Ureter (tissue), 1 donor: ENCODE results near the gene MMD2. TPM values are rescaled to one million over a fixed set of nuclear protein-coding genes. Genes with fewer than 3 reads are reported as not detected.
A peak's percentile ranks its signal among the peaks of the same experiment; 100 is the strongest.
"Not testable (repeated sequence)": the region's sequence is repeated elsewhere in the genome, so short reads cannot be mapped to it uniquely, and the experiment has no call there.

ENCODE experiments used
- DNase-seq: peaks from one replicate; pipeline ENCODE4 v3.0.0-alpha.2; 2020; ENCODE audit warnings: low spot score
- total RNA-seq: library from RNA; stranded (reverse); gene quantifications from one replicate; pipeline ENCODE4 v1.2.4, GENCODE V29; 2023
- donor health status: DM: yes; HTN: yes; CAD: no.

The MMD2 gene
- total RNA-seq, 1 donor from 2014 or later: not detected

- DNase-seq: no peak
These were observed 64.5 kb downstream of the MMD2 start for GRCh38 chr7:4894482-4894881.

DNA sequence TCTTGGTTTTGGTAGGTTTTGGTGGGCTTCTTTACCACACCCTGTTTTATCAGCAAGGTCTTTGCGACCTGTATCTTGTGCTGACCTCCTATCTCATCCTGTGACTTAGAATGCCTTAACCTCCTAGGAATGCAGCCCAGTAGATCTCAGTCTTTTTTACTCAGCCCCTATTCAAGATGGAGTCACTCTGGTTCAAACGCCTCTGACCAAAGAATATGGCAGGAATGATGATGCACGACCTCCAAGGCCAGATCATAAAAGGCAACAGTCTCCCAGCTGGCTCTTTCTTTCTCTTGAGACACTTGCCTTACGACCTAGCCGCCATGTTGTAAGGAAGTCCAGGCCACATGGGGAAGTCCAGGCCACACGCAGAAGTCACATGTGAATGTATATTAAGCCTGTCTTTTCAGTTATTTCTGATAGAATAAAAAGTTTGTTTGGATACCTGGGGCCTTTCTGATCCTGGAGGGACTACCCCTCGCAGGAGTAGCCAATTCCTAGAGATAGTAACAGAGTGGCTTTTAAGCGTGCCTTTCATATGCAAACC lies 65.0 kb downstream of the MMD2 start:
- no peak for DNase-seq

DNA sequence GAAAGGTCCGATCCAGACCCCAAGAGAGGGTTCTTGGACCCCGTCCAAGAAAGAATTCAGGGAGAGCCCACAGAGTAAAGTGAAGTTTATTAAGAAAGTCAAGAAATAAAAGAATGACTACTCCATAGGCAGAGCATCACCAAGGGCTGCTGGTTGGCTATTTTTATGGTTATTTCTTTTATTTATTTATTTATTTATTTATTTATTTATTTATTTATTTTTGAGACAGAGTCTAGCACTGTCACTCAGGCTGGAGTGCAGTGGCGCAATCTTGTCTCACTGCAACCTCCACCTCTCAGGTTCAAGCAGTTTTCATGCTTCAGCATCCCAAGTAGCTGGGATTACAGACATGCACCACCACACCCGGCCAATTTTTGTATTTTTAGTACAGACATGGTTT lies 65.8 kb downstream of the MMD2 start:
- DNase-seq: not testable (repeated sequence)

DNA sequence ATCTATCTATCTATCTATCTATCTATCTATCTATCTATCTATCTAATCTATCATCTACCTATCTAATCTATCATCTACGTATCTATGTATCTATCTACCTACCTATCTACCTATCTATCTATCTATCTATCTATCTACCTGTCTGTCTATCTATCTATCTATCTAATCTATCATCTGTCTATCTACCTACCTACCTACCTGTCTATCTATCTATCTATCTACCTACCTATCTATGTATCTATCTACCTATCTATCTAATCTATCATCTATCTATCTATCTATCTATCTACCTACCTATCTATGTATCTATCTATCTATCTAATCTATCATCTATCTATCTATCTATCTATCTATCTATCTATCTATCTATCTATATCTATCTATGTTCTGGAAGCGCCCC lies 67.5 kb downstream of the MMD2 start:
- not testable (repeated sequence) for DNase-seq

DNA sequence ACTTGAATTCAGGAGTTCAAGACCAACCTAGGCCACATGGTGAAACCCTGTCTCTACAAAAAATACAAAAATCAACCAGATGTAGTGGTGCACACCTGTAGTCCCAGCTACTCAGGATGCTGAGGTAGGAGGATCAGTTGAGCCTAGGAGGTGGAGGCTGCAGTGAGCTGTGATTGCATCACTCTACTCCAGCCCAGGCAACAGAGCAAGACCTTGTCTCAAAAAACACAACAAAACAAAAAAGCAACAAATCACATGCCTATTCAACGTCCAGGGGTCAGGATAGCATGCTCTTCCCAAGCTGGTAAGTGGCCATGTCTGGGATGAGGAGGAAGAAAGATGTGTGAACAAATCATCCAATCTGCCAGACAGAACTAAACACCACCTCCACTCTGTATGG lies 69.3 kb downstream of the MMD2 start:
- no peak for DNase-seq

DNA sequence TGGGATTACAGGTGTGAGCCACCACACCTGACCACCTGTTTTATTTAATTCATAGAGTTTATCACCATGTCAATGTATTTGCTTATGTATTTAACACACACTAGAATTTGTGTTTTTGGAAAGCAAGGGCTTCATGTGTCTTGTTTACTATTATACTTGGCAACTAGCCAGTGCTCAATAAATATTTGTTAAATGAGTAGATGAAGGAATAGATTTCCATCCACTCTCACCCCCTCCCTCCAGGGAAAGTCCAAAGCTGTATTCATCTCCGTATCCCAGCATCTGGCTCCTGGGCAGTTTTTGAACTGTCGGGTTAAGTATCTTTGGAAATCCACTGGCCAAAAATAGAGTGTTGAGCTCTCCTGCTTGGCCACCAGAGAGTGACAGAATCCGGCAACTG lies 70.8 kb downstream of the MMD2 start:
- no peak for DNase-seq

- no peak for DNase-seq
These were observed 72.3 kb downstream of the MMD2 start for GRCh38 chr7:4886671-4887070.

- no peak for DNase-seq
These were observed 73.6 kb downstream of the MMD2 start for GRCh38 chr7:4885317-4885807.

DNA sequence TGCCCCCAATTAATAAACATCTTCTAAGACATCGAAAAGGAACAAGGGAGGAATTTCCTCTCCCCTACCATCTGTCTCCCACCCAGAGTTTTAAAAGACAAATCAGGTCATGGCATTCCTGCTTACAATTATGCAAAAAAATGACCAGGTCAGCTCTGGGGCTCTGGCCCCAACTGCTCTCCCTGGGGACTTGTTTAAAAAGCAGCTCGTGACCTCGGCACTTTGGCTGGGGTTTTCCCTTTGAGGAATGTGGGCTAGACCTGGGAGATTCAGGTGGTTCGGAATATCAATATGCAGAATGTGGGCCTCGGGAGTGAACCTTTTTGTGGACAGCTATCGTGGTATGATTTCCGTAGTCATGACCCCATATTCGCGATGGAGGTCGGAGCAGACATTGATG lies 74.8 kb downstream of the MMD2 start:
- DNase-seq: no peak

GRCh38 chr7:4883372-4884144 lies 75.4 kb downstream of the MMD2 start, which contains the start of gene RADIL:
Gene RADIL, minus strand, starts transcription at chr7:4883716. Its CDS starts 5,577 bp downstream, at chr7:4878139.
- peak; percentile 91 for DNase-seq

DNA sequence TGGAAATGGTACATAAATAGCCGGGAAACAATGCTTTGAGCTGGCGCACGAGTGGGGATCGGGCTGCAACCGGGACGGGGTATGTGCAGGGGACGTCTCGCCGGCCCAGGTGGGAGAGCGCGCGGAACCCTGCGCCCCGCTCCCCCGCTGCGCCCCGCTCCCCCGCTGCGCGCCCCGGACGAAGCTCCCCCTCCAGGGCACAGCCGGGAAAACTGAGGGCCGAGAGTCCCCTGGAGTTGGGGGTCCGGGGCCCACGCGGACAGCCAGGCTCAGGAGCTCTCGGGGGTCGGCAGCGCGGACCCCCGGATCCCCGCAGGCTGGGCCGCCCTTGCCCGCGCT lies 76.0 kb downstream of the MMD2 start:
- DNase-seq: no peak

DNA sequence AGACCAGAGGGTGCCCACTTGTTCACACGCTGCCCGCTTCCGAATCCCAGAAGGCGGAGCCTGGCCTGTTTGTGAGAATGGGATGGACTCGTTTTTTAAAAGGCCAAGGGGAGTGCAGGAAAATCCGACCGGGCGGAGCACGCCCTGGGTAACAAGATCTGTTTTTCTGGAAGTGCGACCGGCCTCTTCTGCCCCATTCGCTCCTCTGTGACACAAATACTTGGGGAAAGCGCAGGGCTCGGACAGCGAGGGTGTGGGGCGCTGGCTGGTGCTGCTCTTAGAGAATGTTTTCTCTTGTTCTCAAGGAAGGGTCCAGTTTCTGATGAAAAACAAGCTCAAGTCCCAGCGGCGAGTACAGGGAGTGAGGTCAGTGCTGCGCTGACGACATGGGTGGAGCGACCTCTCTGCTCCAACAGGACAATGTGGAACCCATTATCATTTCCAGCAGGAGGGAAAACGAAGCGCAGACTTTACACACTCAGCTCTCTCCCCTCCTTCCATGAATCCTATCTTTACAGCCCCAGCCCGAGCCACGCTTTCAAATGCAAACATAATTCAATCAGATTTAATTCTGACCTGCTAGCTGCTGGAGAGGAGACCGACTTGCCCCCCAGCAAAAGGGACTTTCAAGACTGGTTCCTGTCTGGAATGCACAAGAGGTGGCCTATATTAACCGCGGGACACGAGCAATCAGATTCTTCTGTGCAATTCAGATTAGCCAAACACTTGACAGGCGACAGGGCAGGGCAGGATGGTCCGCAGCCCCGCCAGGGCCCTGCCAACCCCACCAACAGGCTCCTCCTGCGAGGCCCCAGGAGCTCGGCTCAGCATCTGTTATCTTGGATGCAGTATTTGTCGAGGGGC lies 76.6 kb downstream of the MMD2 start:
- peak; percentile 64 for DNase-seq

DNA sequence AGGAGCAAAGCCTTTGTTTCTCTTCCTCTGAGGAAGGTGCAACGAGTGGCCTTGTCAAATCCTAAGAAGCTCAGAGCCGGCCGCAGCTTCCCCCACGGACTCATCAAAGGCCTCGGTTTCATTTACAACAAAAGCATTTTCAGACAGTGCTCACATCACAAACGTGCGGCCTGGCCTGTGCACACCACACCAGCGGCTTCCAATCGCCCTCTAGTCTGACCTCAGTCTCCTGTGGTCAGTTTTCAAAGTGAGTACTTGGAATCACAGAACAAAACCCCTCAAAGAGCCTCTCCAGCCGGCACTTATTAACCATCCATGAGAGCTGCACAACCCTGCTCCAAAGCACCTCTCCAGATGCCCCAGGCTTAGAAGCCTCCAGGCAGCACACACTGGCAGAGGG lies 78.8 kb downstream of the MMD2 start:
- no peak for DNase-seq

DNA sequence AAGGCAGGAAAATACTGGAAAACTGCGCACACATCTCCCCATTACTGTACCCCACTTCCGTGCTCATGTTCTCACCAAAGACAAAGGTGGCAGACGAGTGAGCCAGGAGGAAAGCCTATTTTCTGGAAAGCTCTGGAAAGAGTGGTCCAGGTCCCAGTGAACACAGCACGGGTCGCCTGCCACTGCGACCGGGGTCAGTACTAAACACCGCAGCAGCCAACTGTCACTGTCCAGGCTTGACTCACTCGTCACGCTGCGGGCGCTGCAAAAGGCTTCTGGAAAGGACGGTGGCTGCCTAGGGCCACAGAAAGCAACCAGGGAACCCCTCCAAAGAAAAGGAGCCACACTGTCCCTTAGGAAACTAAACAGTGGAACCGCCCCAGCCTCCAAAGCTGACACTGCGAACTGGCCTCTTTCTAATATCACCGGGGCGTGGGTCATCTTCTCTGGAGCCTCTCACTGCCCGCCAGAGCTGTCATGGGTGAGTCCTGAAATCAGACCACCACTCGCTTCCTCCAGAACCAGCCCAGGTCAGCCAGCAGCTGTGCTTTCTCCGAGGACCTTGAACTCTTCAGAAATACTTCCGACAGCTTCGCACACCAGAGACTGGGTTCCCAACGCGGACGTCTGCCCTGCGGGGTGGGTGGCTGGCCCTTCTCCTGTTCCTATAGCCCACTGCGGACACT lies 79.4 kb downstream of the MMD2 start:
- DNase-seq: no peak

DNA sequence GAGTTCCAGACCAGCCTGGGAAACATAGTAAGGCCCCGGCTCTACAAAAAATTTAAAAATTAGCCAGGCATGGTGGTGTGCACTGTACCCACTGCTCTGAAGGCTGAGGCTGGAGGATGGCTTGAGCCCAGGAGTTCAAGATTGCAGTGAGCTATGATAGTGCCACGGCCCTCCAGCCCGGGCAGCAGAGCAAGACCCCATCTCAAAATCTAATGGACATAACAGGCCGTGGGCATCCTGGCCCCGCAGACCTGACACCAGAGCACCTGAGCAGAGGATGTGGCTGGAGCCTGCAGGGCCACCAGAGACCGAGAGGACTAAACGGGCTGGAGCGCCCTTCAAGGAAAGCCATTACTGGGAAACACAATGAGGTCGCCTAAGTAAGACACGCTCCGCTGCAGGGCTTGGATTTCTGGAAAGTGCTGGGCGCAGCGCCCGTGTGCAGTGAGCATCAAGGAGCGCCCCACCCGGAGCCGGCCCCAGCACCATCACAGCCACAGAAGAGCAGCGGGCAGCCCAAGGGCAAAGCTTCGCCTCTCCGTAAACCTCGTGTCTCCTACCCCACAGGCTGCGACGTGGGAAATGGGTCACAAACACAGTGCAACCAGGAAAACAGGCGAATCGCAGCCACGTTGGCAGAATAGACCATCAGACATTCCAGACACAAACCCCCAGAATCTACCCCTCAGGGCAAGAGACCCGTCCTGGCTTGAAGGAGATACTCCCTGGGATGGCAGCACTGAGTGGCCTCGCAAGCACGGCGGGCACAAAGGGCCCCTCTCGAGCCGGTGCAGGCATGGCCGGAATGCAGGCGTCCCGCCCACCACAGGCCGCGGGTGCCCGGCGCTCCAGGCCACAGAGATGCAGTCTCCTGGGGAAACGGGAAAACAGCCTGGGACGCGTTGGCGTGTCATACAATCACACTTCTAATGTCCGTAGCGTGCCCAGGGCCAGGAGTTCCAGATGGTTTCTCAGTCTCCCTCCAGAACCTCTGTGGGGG lies 80.4 kb downstream of the MMD2 start:
- no peak for DNase-seq

GRCh38 chr7:4876586-4876985 lies 82.4 kb downstream of the MMD2 start:
- no peak for DNase-seq

GRCh38 chr7:4875391-4875790 lies 83.6 kb downstream of the MMD2 start:
- no peak for DNase-seq

DNA sequence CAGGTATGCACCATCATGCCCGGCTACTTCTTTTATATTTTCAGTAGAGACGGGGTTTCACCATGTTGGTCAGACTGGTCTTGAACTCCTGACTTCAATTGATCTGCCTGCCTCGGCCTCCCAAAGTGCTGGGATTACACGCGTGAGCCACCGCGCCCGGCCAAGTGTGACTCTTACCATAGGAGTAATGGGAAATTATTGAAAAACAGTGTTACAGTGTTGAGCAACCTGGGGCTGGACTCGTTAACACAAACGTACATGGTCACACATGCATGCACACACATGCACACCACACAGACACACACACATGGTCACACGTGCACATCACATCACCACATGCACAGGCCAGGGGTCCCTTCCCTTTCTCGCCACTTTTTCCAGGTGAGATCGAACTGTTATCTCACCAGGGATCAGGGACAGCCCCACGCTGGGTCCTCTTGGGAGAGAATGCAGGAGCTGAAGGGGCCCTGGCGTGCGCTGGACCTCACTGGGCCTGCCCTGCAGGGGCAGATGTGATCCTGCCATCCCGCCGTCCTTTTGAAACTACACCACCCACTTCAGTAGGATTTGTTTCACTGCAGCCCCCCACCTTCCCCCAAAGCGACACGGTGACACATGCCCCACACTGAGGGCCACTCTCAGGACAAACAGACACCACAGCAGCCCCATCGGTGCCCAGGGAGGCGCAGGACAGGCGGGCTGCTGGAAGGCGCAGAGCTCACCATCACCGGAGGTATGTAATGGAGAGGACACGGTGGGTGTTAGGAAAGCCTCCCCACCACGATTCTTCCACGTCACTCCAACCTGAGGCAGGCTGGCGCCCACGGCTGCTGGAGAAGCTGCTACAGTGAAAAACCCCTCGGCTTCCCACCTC lies 85.7 kb downstream of the MMD2 start:
- no peak for DNase-seq

GRCh38 chr7:4871930-4872675 lies 86.9 kb downstream of the MMD2 start:
- no peak for DNase-seq
